SH-SY5Y (cell line): ENCODE measurements around the gene RIN3.

Experiments used
- GATA2 ChIP-seq: IDR thresholded peaks from 2 replicates; pipeline ENCODE4 v1.6.1; 2011; ENCODE audit warnings: mild to moderate bottlenecking, low read depth, low read length
- GATA3 ChIP-seq: IDR thresholded peaks from 2 replicates; pipeline ENCODE4 v1.6.1; 2011; ENCODE audit warnings: low read depth, mild to moderate bottlenecking, low read length, moderate library complexity

GRCh38 chr14:92685784-92686355, 172.3 kb downstream of the RIN3 start:
- TF ChIP-seq GATA3 (no peak), GATA2 (no peak)
